Vagina (tissue), 2 donors: ENCODE measurements around the gene GALR2. TPM values are rescaled to one million over a fixed set of nuclear protein-coding genes. Genes with fewer than 3 reads are reported as not detected.

ENCODE experiments used
- DNase-seq, 2 donors: peaks; one replicate each; pipeline ENCODE4 v3.0.0-alpha.2; 2017; ENCODE audit errors: extremely low spot score in 2 of 2
- H3K27ac ChIP-seq: fragments of 200-600 bp; sonication (generic); one replicate; pipeline ENCODE4 v1.5.1; 2019
- H3K27me3 ChIP-seq: fragments of 200-600 bp; sonication (generic); one replicate; pipeline ENCODE4 v1.5.1; 2019
- H3K36me3 ChIP-seq, 2 donors: fragments of 200-600 bp; sonication (generic); one replicate each; pipeline ENCODE4 v1.5.1; 2017 to 2019
- H3K4me1 ChIP-seq: fragments of 200-600 bp; sonication (generic); one replicate; pipeline ENCODE4 v1.5.1; 2019
- H3K4me3 ChIP-seq, 2 donors: fragments of 200-600 bp; sonication (generic); 1 replicate in 1 of 2; 2 replicates in 1 of 2; pipeline ENCODE4 v1.5.1; 2016 to 2019
- H3K9me3 ChIP-seq: fragments of 200-600 bp; sonication (generic); one replicate; pipeline ENCODE4 v1.5.1; 2019
- POLR2A ChIP-seq, 2 donors: fragments of 450-650 bp; IDR thresholded peaks; one replicate each; pipeline ENCODE4 v1.6.1; 2017; ENCODE audit warnings: antibody characterized with exemption in 2 of 2, mild to moderate bottlenecking in 2 of 2, moderate library complexity in 2 of 2
- POLR2AphosphoS5 ChIP-seq, 2 donors: sonication (generic); formaldehyde crosslinking; IDR thresholded peaks; one replicate each; pipeline ENCODE4 v1.9.0; 2017; ENCODE audit warnings: antibody characterized with exemption in 2 of 2, mild to moderate bottlenecking in 2 of 2, low read depth in 1 of 2; ENCODE audit not compliant: insufficient read depth in 1 of 2
- intact Hi-C: fragments of 100-400 bp; cut with DNase I; formaldehyde crosslinking; loops from one replicate; pipeline ENCODE4 v1.15.1; 2023
- total RNA-seq: library from RNA; depleted of rRNA; stranded (reverse); fragments of >200 nt; gene quantifications from one replicate; pipeline ENCODE4 v1.2.3, GENCODE V29; 2016
- TF ChIP-seq, protein P1 (sequence below), 3 experiments: fragments of 450-650 bp in 2 of 3; fragments of 200-600 bp in 1 of 3; sonication (generic) in 1 of 3; IDR thresholded peaks; one replicate each; pipeline ENCODE4 v1.5.1; 2017 to 2019; ENCODE audit warnings: antibody characterized with exemption in 3 of 3, mild to moderate bottlenecking in 2 of 3, moderate library complexity in 2 of 3

GALR2 gene
- total RNA-seq, 1 donor from 2014 or later: not detected

DNA sequence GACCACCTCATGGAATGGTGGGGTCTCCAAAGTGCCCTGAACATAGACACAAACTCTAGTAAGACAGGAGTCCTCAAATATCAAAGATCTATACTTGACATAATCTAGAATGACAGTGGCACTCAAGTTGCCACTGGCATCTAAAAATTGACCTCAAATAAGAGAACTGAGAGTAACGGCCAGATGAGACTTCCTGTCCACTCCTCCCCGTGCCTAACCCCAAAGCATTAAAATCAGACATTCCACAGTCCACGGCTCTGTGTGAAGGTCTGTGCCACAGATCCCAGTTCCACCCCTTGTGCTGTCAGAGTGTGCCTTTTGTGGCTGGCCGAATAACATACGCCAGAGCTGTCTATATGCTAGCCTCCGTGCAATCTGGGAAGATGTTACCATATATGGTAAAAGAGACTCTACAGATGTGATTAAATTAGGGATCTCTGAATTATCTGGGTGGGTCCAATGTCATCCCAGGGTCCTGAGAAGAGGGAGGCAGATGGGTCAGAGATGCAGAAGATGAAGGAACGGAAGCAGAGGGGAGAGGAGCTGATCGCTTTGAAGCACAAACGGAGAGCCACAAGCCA is 26.5 kb upstream of the GALR2 start:
- Histone ChIP-seq H3K36me3 (peaks cover 0 to 78% of the 10 kb centered on the region in 2 donors), H3K9me3 (no peaks in the 10 kb centered on the region), H3K4me3 (no peak overlapping the region), H3K27ac (no peak overlapping the region), H3K4me1 (peaks cover 13% of the 10 kb centered on the region), H3K27me3 (no peaks in the 10 kb centered on the region)
- DNase-seq: no peak
- no peak for TF ChIP-seq POLR2A (IDR thresholded peaks at IDR 0.05)
- TF ChIP-seq POLR2AphosphoS5 (IDR thresholded peaks at IDR 0.05; ENCODE audit: insufficient read depth in 1 of 2, low read depth in 1 of 2): no peak
- TF ChIP-seq, protein P1, sequence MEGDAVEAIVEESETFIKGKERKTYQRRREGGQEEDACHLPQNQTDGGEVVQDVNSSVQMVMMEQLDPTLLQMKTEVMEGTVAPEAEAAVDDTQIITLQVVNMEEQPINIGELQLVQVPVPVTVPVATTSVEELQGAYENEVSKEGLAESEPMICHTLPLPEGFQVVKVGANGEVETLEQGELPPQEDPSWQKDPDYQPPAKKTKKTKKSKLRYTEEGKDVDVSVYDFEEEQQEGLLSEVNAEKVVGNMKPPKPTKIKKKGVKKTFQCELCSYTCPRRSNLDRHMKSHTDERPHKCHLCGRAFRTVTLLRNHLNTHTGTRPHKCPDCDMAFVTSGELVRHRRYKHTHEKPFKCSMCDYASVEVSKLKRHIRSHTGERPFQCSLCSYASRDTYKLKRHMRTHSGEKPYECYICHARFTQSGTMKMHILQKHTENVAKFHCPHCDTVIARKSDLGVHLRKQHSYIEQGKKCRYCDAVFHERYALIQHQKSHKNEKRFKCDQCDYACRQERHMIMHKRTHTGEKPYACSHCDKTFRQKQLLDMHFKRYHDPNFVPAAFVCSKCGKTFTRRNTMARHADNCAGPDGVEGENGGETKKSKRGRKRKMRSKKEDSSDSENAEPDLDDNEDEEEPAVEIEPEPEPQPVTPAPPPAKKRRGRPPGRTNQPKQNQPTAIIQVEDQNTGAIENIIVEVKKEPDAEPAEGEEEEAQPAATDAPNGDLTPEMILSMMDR (IDR thresholded peaks at IDR 0.05): no peak
- intact Hi-C loops: no loop called here

DNA sequence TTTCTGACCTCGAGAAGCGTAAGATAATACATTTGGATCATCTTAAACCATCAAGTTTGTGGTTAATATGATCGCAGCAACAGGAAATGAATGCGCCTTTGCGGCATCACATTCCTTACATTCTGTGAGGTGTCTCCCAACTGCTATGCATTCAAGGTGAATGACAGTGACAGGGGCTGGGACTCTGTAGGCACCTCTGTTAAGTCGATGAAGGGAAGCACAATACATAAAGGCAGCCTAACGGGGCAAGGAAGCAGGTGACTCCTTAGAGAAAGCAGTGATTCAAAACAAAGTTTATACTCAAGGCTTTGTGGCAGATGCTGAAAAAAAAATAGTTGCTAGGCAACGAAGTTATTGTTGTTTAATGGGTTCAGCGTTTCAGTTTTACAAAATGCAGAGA is 25.9 kb upstream of the GALR2 start:
- H3K4me3 ChIP-seq: no peak overlapping the region
- H3K27me3 ChIP-seq: no peaks in the 10 kb centered on the region
- TF ChIP-seq POLR2A (IDR thresholded peaks at IDR 0.05) (no peak), POLR2AphosphoS5 (IDR thresholded peaks at IDR 0.05; ENCODE audit: insufficient read depth in 1 of 2, low read depth in 1 of 2) (no peak)
- TF ChIP-seq, protein P1 (IDR thresholded peaks at IDR 0.05): no peak
- H3K27ac ChIP-seq: no peak overlapping the region
- H3K4me1 ChIP-seq: peaks cover 13% of the 10 kb centered on the region
- H3K36me3 ChIP-seq: peaks cover 0 to 78% of the 10 kb centered on the region in 2 donors
- DNase-seq: no peak
- intact Hi-C loops: no loop called here
- no peaks in the 10 kb centered on the region for H3K9me3 ChIP-seq

DNA sequence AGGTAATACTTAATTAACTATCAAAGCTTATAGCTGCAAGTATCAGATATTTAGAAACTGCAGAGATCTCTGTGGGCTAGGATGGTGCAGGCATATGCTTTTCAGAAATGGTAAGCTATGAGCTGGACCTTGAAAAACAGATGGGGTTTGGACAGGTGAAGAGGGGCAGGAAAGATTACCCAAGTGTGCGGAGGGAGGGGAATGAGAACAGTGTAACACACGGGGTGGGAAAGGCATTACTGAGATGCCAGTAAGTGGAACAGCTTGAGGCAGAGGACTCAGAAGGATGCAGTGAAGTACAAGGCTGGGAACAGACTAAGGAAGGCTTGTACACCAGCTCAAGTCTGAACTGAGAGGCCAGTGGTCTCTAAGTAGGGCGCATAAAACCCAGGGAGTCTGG is 25.3 kb upstream of the GALR2 start:
- no peaks in the 10 kb centered on the region for H3K27me3 ChIP-seq
- no peaks in the 10 kb centered on the region for H3K9me3 ChIP-seq
- no peak overlapping the region for H3K4me3 ChIP-seq
- peaks cover 13% of the 10 kb centered on the region for H3K4me1 ChIP-seq
- H3K27ac ChIP-seq: no peak overlapping the region
- peaks cover 0 to 78% of the 10 kb centered on the region in 2 donors for H3K36me3 ChIP-seq
- intact Hi-C loops: no loop called here
- TF ChIP-seq, protein P1 (IDR thresholded peaks at IDR 0.05): no peak
- TF ChIP-seq POLR2AphosphoS5 (IDR thresholded peaks at IDR 0.05; ENCODE audit: insufficient read depth in 1 of 2, low read depth in 1 of 2) (no peak), POLR2A (IDR thresholded peaks at IDR 0.05) (no peak)
- no peak for DNase-seq

DNA sequence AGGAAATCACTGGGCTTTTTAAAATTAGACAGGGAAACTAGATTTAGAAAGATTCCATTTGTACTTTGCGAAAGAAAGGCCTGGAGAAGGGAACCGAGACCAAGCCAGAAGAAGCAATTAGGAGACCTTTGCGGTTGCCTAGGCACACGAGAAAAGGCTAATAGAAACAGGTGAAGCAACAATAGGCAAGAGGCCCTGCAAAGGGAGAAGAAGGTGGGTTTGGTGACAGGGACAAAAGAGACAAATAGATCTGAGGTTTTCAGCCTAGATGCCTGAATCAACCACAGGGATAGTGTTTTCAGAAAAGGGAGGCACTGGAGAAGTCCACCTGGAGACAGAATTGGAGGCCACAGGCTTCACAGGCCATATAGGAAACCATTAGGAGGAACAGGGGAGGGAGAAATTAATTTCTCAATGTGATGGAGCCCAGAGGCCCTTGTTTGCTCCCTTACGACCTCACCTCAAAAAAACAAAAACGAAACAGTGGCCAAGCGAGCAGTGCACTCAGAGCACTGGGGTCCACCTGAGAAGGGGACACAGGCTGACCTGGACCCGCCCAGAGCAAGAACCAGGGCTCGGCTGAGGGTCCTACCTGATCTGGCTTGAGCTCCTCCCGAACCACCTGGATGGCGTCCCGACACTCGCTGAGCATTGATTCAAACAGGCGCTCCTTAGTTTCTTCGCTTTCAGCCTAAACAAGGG is 24.6 kb upstream of the GALR2 start:
- intact Hi-C loops: no loop called here
- no peak for DNase-seq
- Histone ChIP-seq H3K9me3 (no peaks in the 10 kb centered on the region), H3K36me3 (peaks cover 0 to 77% of the 10 kb centered on the region in 2 donors), H3K4me1 (peaks cover 13% of the 10 kb centered on the region), H3K27me3 (no peaks in the 10 kb centered on the region), H3K4me3 (no peak overlapping the region), H3K27ac (no peak overlapping the region)
- TF ChIP-seq, protein P1 (IDR thresholded peaks at IDR 0.05): no peak
- TF ChIP-seq POLR2AphosphoS5 (IDR thresholded peaks at IDR 0.05; ENCODE audit: insufficient read depth in 1 of 2, low read depth in 1 of 2): no peak
- no peak for TF ChIP-seq POLR2A (IDR thresholded peaks at IDR 0.05)
